Prostate gland (tissue), 2 donors: ENCODE data around the gene HOXB7. TPM values are rescaled to one million over a fixed set of nuclear protein-coding genes. Genes with fewer than 3 reads are reported as not detected.

Experiments used
- DNase-seq: peaks from one replicate; pipeline ENCODE4 v3.0.0-alpha.2; 2019; ENCODE audit warnings: low spot score
- H3K27ac ChIP-seq, 2 donors: fragments of 200-600 bp; sonication (generic); 2 replicates each; pipeline ENCODE4 v1.5.1; 2017 to 2019
- H3K27me3 ChIP-seq: fragments of 200-600 bp; sonication (generic); replicated peaks from 2 replicates; pipeline ENCODE4 v1.5.1; 2019; ENCODE audit not compliant: insufficient read depth
- H3K36me3 ChIP-seq, 2 donors: fragments of 200-600 bp; sonication (generic); 1 replicate in 1 of 2; 2 replicates in 1 of 2; pipeline versions ENCODE4 v1.5.1 to v1.8.1; 2017 to 2019
- H3K4me1 ChIP-seq: fragments of 200-600 bp; sonication (generic); replicated peaks from 2 replicates; pipeline ENCODE4 v1.5.1; 2019
- H3K4me3 ChIP-seq, 2 donors: fragments of 200-600 bp; sonication (generic); 2 replicates each; pipeline ENCODE4 v1.5.1; 2017 to 2019
- H3K9me3 ChIP-seq: fragments of 200-600 bp; sonication (generic); 2 replicates; pipeline ENCODE4 v1.5.1; 2017
- CTCF ChIP-seq, 4 experiments: fragments of 200-600 bp in 2 of 4; fragments of 450-650 bp in 2 of 4; sonication (generic) in 2 of 4; IDR thresholded peaks; 1 replicate in 3 of 4; 2 replicates in 1 of 4; pipeline ENCODE4 v1.5.1; 2016 to 2019; ENCODE audit warnings: antibody characterized with exemption in 4 of 4, mild to moderate bottlenecking in 2 of 4, moderate library complexity in 2 of 4
- POLR2A ChIP-seq: fragments of 450-650 bp; IDR thresholded peaks from one replicate; pipeline ENCODE4 v1.6.1; 2016; ENCODE audit warnings: antibody characterized with exemption, mild to moderate bottlenecking
- POLR2AphosphoS5 ChIP-seq: sonication (generic); formaldehyde crosslinking; IDR thresholded peaks from one replicate; pipeline ENCODE4 v1.6.1; 2017; ENCODE audit warnings: antibody characterized with exemption
- WGBS: methylation state at CpG from one replicate; pipeline ENCODE4 v1.1.5; 2018; 5-methylcytosine and 5-hydroxymethylcytosine counted together
- intact Hi-C: fragments of 100-400 bp; cut with DNase I; formaldehyde crosslinking; loops from one replicate; pipeline ENCODE4 v1.14.2; 2022
- total RNA-seq, 2 donors: library from RNA; depleted of rRNA; stranded (reverse); fragments of >200 nt; gene quantifications; one replicate each; pipeline ENCODE4 v1.1.0, GENCODE V29; 2016

HOXB7 gene
- total RNA-seq, 2 donors from 2014 or later = 0.73 to 3.4 TPM

- 47% methylated on average over 50 of the region's 50 CpGs for WGBS
- TF ChIP-seq POLR2A (no peak), POLR2AphosphoS5 (no peak), CTCF (IDR thresholded peaks at IDR 0.05) (no peak)
- H3K27me3 ChIP-seq = peaks cover 39% of the 10 kb centered on the region
- no peaks in the 10 kb centered on the region for H3K9me3 ChIP-seq
- DNase-seq = no peak
- no peaks in the 10 kb centered on the region for H3K36me3 ChIP-seq
- H3K4me3 ChIP-seq = no peak within 1 kb of the TSS
- H3K27ac ChIP-seq = no peak within 1 kb of the TSS
- intact Hi-C loops = no loop called here
- no peaks in the 10 kb centered on the region for H3K4me1 ChIP-seq
Observed at GRCh38 chr17:48593126-48593829, 17.5 kb downstream of the HOXB7 start, which contains the start of gene HOXB5. HOXB5 (minus strand) TSS chr17:48593779; CDS start chr17:48593682, 97 bp downstream.

DNA sequence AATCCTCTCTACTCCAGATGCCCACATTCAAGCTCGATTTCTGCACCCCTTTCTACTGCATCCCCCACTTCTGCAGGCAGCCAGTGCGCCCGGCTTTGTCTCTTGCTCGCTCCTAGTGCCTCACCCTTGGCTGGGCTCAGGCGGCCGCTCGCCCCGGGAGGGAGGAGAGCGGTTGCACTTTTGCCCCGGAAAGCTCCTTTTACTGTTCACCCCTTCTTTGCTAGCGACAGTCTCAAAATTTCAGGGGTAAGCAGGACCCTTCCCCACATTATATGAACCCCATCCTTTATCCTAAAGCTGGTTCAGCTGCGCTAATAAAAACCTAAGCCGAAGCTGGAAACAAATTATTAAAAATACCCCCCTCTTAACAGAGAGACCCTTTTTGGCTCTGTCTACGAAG lies 18.2 kb downstream of the HOXB7 start:
- no peaks in the 10 kb centered on the region for H3K9me3 ChIP-seq
- no peaks in the 10 kb centered on the region for H3K36me3 ChIP-seq
- no peak overlapping the region for H3K4me3 ChIP-seq
- 47% methylated on average over 14 of the region's 14 CpGs for WGBS
- peaks cover 39% of the 10 kb centered on the region for H3K27me3 ChIP-seq
- no peak overlapping the region for H3K27ac ChIP-seq
- no peak for DNase-seq
- intact Hi-C loops = no loop called here
- no peaks in the 10 kb centered on the region for H3K4me1 ChIP-seq
- TF ChIP-seq POLR2A = no peak
- TF ChIP-seq CTCF (IDR thresholded peaks at IDR 0.05) = no peak

GRCh38 chr17:48592057-48592514 lies 18.7 kb downstream of the HOXB7 start:
- DNase-seq = no peak
- intact Hi-C loops = no loop called here
- WGBS = 52% methylated on average over 33 of the region's 33 CpGs
- Histone ChIP-seq H3K9me3 (no peaks in the 10 kb centered on the region), H3K4me3 (no peak overlapping the region), H3K4me1 (no peaks in the 10 kb centered on the region), H3K36me3 (no peaks in the 10 kb centered on the region), H3K27me3 (peaks cover 37% of the 10 kb centered on the region), H3K27ac (no peak overlapping the region)
- TF ChIP-seq POLR2A = no peak
- TF ChIP-seq CTCF (IDR thresholded peaks at IDR 0.05) = no peak
- TF ChIP-seq POLR2AphosphoS5 = no peak

- H3K9me3 ChIP-seq = no peaks in the 10 kb centered on the region
- intact Hi-C loops = no loop called here
- no peak overlapping the region for H3K4me3 ChIP-seq
- no peak for DNase-seq
- 89% methylated on average over 10 of the region's 10 CpGs for WGBS
- peaks cover 34% of the 10 kb centered on the region for H3K27me3 ChIP-seq
- no peaks in the 10 kb centered on the region for H3K36me3 ChIP-seq
- no peaks in the 10 kb centered on the region for H3K4me1 ChIP-seq
- H3K27ac ChIP-seq = no peak overlapping the region
- TF ChIP-seq CTCF (IDR thresholded peaks at IDR 0.05) (no peak), POLR2AphosphoS5 (no peak), POLR2A (no peak)
Observed at GRCh38 chr17:48591255-48592056, 19.4 kb downstream of the HOXB7 start.
